ENCODE data around the gene DHRSX.
A peak's percentile ranks its signal among the peaks of the same experiment; 100 is the strongest.

DNA sequence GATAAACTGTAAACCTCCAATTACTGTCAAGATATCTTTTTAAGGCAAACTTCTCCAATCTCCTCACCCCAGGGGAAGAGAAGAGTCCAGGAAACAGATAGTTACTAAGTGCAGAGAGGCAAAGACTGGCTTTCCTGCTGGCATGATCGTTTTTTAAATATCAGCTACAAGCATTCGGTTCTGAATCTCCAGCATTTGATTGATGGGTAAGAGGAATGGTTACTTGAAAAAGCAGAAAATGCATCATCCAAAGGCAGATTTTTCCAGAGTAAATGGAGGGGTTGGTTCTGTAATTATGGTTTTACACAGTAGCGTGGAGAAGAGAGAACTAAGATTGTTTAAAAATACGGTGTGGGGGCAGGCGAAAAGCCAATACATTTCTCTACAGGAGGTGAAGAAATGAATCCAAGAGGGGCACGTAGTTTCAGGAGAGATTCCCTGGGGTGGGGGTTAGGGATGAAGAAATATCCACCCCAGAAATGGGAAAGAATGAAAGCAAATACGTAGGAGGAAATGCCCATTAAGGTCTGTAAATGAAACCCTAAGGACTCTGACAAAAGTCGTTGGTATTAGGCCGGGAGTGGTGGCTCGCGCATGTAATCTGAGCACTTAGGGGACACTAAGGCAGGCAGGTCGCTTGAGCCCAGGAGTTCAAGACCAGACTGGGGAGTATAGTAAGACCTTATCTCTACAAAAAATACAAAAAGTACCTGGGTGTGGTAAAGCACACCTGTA, 248.3 kb downstream of the DHRSX start:
- TF ChIP-seq, protein P1, sequence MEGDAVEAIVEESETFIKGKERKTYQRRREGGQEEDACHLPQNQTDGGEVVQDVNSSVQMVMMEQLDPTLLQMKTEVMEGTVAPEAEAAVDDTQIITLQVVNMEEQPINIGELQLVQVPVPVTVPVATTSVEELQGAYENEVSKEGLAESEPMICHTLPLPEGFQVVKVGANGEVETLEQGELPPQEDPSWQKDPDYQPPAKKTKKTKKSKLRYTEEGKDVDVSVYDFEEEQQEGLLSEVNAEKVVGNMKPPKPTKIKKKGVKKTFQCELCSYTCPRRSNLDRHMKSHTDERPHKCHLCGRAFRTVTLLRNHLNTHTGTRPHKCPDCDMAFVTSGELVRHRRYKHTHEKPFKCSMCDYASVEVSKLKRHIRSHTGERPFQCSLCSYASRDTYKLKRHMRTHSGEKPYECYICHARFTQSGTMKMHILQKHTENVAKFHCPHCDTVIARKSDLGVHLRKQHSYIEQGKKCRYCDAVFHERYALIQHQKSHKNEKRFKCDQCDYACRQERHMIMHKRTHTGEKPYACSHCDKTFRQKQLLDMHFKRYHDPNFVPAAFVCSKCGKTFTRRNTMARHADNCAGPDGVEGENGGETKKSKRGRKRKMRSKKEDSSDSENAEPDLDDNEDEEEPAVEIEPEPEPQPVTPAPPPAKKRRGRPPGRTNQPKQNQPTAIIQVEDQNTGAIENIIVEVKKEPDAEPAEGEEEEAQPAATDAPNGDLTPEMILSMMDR (IDR thresholded peaks at IDR 0.05; ENCODE audit: poor library complexity, severe bottlenecking) = no peak
- TF ChIP-seq EP300 (conservative IDR thresholded peaks at IDR 0.05; ENCODE audit: poor library complexity, severe bottlenecking) = peak; percentile 52
- TF ChIP-seq SMC3 (conservative IDR thresholded peaks at IDR 0.05; ENCODE audit: poor library complexity) = no peak
- no peak for TF ChIP-seq EZH2 (IDR thresholded peaks at IDR 0.05; ENCODE audit: borderline replicate concordance, insufficient read depth, low read length, poor library complexity, severe bottlenecking)
- no peak for TF ChIP-seq TAF1 (IDR thresholded peaks at IDR 0.05; ENCODE audit: low read depth)
- TF ChIP-seq POLR2AphosphoS5 (IDR thresholded peaks at IDR 0.05) = peak; percentile 76
- TF ChIP-seq, protein P2, sequence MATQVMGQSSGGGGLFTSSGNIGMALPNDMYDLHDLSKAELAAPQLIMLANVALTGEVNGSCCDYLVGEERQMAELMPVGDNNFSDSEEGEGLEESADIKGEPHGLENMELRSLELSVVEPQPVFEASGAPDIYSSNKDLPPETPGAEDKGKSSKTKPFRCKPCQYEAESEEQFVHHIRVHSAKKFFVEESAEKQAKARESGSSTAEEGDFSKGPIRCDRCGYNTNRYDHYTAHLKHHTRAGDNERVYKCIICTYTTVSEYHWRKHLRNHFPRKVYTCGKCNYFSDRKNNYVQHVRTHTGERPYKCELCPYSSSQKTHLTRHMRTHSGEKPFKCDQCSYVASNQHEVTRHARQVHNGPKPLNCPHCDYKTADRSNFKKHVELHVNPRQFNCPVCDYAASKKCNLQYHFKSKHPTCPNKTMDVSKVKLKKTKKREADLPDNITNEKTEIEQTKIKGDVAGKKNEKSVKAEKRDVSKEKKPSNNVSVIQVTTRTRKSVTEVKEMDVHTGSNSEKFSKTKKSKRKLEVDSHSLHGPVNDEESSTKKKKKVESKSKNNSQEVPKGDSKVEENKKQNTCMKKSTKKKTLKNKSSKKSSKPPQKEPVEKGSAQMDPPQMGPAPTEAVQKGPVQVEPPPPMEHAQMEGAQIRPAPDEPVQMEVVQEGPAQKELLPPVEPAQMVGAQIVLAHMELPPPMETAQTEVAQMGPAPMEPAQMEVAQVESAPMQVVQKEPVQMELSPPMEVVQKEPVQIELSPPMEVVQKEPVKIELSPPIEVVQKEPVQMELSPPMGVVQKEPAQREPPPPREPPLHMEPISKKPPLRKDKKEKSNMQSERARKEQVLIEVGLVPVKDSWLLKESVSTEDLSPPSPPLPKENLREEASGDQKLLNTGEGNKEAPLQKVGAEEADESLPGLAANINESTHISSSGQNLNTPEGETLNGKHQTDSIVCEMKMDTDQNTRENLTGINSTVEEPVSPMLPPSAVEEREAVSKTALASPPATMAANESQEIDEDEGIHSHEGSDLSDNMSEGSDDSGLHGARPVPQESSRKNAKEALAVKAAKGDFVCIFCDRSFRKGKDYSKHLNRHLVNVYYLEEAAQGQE (IDR thresholded peaks at IDR 0.05; ENCODE audit: borderline replicate concordance) = peak; percentile 95
- no peak for TF ChIP-seq MXI1 (conservative IDR thresholded peaks at IDR 0.05; ENCODE audit: poor library complexity, severe bottlenecking)

Measured in neural cell (in vitro differentiated cells).